ENCODE data around the gene HS6ST2.

GRCh38 chrX:132776486-132777210 is 181.8 kb downstream of the HS6ST2 start:
- TF ChIP-seq, protein P1, sequence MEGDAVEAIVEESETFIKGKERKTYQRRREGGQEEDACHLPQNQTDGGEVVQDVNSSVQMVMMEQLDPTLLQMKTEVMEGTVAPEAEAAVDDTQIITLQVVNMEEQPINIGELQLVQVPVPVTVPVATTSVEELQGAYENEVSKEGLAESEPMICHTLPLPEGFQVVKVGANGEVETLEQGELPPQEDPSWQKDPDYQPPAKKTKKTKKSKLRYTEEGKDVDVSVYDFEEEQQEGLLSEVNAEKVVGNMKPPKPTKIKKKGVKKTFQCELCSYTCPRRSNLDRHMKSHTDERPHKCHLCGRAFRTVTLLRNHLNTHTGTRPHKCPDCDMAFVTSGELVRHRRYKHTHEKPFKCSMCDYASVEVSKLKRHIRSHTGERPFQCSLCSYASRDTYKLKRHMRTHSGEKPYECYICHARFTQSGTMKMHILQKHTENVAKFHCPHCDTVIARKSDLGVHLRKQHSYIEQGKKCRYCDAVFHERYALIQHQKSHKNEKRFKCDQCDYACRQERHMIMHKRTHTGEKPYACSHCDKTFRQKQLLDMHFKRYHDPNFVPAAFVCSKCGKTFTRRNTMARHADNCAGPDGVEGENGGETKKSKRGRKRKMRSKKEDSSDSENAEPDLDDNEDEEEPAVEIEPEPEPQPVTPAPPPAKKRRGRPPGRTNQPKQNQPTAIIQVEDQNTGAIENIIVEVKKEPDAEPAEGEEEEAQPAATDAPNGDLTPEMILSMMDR (IDR thresholded peaks at IDR 0.05; ENCODE audit: low read depth, low read length, missing input control), result no peak
- TF ChIP-seq, protein P2, sequence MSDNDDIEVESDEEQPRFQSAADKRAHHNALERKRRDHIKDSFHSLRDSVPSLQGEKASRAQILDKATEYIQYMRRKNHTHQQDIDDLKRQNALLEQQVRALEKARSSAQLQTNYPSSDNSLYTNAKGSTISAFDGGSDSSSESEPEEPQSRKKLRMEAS (IDR thresholded peaks at IDR 0.05), result no peak
- TF ChIP-seq GABPA (IDR thresholded peaks at IDR 0.05 in 1 of 2, conservative IDR thresholded peaks at IDR 0.05 in 1 of 2), result no peak
- TF ChIP-seq ZBTB33 (IDR thresholded peaks at IDR 0.05), result no peak
- TF ChIP-seq YY1 (IDR thresholded peaks at IDR 0.05), result no peak
- no peak for TF ChIP-seq REST (IDR thresholded peaks at IDR 0.05)
- TF ChIP-seq TAF1 (conservative IDR thresholded peaks at IDR 0.05), result no peak
